Astrocyte of the spinal cord (primary cell): Measurements from ENCODE around the gene PRKCH.

Source experiments
- DNase-seq: peaks from one replicate; pipeline ENCODE4 v3.0.0; 2011; ENCODE audit warnings: low read depth, low spot score
- H3K4me3 ChIP-seq: 2 replicates; pipeline ENCODE4 v1.5.1; 2011; ENCODE audit warnings: low read depth, mild to moderate bottlenecking, low read length, moderate library complexity
- in situ Hi-C: cut with HindIII; loops from 2 replicates; pipeline ENCODE4 v1.10.0; 2017; ENCODE audit warnings: low sequenced_read_pairs
- TF ChIP-seq, protein P1 (sequence below): IDR thresholded peaks from 2 replicates; pipeline ENCODE4 v1.5.1; 2012; ENCODE audit warnings: low read depth, mild to moderate bottlenecking, low read length, inconsistent platforms

Gene PRKCH

DNA sequence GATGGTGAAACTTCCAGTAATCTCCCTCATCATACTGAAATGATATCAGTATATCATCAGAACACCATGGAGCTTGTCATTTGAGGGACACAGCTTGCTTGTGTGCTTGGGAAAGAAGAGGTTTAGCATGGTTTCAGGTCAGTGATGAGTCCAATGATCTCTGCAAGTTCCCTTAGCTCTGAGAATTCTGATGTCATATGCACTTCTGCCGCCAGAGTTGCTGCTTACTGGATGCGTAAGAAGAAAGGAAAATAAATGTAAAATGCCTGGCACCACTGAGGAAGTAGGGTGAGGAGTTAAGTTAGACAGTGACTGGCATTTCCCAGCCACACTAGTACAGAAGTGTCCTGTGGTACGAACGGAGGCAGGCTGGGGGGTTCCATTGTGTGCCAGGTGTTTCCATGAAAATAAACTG lies 22.6 kb downstream of the PRKCH start:
- in situ Hi-C loops = no loop called here
- DNase-seq = no peak
- no peak overlapping the region for H3K4me3 ChIP-seq
- TF ChIP-seq, protein P1, sequence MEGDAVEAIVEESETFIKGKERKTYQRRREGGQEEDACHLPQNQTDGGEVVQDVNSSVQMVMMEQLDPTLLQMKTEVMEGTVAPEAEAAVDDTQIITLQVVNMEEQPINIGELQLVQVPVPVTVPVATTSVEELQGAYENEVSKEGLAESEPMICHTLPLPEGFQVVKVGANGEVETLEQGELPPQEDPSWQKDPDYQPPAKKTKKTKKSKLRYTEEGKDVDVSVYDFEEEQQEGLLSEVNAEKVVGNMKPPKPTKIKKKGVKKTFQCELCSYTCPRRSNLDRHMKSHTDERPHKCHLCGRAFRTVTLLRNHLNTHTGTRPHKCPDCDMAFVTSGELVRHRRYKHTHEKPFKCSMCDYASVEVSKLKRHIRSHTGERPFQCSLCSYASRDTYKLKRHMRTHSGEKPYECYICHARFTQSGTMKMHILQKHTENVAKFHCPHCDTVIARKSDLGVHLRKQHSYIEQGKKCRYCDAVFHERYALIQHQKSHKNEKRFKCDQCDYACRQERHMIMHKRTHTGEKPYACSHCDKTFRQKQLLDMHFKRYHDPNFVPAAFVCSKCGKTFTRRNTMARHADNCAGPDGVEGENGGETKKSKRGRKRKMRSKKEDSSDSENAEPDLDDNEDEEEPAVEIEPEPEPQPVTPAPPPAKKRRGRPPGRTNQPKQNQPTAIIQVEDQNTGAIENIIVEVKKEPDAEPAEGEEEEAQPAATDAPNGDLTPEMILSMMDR = no peak

DNA sequence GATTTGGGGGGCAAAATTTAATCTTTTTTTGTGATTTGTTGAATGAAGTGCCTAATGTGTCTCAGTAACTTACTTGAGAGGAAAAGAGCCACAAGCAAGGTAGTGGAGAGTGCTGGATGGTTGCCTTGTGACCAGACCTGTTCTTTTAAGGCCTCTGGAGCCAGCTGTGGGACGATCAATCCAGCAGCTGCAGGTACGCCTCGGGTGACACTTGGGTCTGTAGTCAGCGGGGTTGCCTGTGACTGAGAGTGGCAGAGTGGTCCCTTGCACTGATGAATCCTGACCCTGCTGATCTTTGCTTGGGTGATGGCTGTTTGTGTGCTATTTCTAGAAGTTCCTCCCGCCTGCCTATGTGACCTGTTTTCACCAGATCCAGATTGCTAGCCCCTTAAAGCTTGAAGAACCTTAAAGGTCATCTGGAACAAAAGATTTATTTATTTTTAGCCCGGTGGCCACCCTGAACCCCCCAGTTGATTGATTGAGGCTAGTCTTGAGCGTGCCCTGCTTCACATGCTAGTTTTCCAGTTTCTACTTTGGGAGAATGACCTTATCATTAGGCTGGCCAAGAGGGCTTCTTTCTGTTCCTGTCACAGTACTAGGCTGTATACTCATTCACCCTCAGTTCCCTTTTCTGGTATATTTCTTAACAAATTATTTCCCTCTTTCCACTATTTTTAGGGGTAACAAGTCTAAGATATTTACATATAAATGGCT lies 23.2 kb downstream of the PRKCH start:
- no peak overlapping the region for H3K4me3 ChIP-seq
- DNase-seq = no peak
- TF ChIP-seq, protein P1 = no peak
- in situ Hi-C loops = no loop called here

DNA sequence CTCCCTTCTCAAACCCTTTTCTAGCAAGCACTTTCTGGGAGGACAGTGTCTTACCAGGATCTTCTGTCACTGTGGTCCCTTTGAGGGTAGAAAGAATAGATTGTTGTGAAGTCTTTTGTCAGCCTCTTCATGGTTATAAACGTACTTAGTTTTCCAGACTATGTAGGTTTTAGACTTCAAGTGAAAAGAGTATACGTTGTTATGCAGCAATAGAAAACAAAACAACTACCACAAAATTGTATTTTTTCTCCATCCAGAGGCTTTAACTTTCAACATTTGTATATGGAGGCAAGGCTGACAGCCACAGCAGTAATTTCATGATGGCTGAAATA lies 23.7 kb downstream of the PRKCH start:
- no peak for DNase-seq
- no peak overlapping the region for H3K4me3 ChIP-seq
- TF ChIP-seq, protein P1 = no peak
- in situ Hi-C loops = no loop called here

DNA sequence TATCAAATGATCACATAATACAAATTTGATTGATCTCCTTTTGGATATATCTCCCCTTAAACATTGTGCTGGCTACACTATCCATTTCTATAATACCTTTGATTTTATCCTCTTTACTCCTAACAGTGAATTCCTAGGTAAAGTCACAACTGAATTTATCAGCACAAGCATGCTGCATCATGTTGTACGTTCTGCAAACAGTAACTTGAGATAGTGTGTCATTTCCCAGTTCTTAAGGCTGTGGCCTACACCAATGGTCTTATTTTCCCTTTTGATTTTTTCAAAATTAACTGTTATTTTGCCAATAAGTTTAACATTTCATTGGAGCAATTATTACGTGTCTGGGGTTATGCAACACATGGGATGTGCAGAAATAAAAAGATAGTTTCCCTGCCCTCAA lies 24.8 kb downstream of the PRKCH start:
- DNase-seq = no peak
- no peak overlapping the region for H3K4me3 ChIP-seq
- in situ Hi-C loops = no loop called here
- TF ChIP-seq, protein P1 = no peak

DNA sequence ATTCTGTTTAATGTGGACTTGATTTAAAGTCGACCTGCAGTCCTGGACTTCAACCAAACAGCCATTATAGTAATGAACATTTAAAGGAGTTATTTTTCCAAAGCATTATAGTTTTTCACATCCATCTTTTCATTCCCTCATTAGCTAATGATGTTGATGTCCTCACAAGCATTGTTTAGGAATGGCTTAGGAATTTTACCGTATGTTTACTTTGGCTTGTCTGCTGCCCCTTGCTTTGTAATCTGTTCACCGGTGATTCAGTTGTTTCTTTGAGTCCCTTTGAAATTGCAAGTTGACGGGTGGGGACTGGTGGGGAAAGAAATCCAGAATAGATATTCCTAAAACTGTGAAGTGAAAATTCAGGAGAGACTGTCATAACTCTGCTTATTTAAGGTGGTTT lies 25.4 kb downstream of the PRKCH start:
- DNase-seq = no peak
- in situ Hi-C loops = no loop called here
- no peak overlapping the region for H3K4me3 ChIP-seq
- TF ChIP-seq, protein P1 = no peak

DNA sequence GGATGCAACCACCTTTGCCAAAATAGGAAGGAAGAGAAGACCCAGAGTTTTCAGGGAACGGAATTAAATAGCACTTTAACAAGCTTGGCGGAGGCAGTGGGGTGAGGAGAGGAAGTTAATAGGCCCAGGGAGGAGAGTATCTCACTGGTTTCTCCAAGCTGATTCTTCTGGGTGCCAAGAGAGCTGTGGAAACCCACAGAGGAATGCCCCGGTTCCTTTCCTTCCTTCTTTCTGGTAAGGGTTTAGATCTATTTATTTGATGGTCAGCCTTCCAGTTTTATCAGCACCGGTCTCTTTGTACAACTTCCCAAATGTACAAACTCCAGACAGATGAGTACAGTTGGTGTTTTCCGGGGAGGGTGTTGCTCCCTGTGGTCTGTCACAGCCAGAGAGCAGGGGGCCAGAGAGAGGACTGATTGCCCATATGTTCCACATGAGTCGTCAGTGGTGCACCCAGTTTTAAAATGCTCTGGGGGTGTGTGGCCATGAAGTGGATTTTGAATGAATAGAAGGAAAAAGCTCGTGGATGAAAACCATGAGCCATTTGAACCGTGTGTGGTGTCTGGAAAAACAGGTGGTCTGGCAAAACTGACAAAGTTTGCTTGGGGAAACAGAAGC lies 26.6 kb downstream of the PRKCH start:
- H3K4me3 ChIP-seq = no peak overlapping the region
- DNase-seq = no peak
- in situ Hi-C loops = no loop called here
- TF ChIP-seq, protein P1 = no peak
